ENCODE data around the gene FAM193B. TPM values are rescaled to one million over a fixed set of nuclear protein-coding genes. Genes with fewer than 3 reads are reported as not detected.
A peak's percentile ranks its signal among the peaks of the same experiment; 100 is the strongest.

FAM193B gene
- polyA plus RNA-seq, 3 donors = 1.6 to 216 (median 1.9) TPM

- H3K9me3 Mint-ChIP-seq = peaks cover 0 to 14% (median 0%) of the 10 kb centered on the region in 7 donors
Observed at GRCh38 chr5:177483042-177483441, 71.3 kb downstream of the FAM193B start.

GRCh38 chr5:177482359-177482795, 72.0 kb downstream of the FAM193B start:
- TF ChIP-seq CTCF (IDR thresholded peaks at IDR 0.05) = no peak
- Histone ChIP-seq H3K4me2 (replicated peaks; ENCODE audit: extremely low read depth, low read length, poor library complexity, severe bottlenecking) (no peak overlapping the region), H4K20me1 (ENCODE audit: insufficient read depth, low read length) (peaks cover 32% of the 10 kb centered on the region), H3K36me3 (replicated peaks in 1 of 2; ENCODE audit: control insufficient read depth in 1 of 2, insufficient read depth in 2 of 2, low read length in 2 of 2) (peaks cover 24 to 48% of the 10 kb centered on the region in 2 donors), H3K4me3 (replicated peaks in 1 of 3; ENCODE audit: low read depth in 2 of 3, low read length in 3 of 3) (no peak overlapping the region), H3K4me1 (ENCODE audit: control insufficient read depth in 1 of 2, insufficient read depth in 2 of 2, low read length in 2 of 2) (peaks cover 31 to 32% of the 10 kb centered on the region in 2 donors), H3K9me3 (replicated peaks in 1 of 2; ENCODE audit: control insufficient read depth in 1 of 2, insufficient read depth in 1 of 2, low read length in 2 of 2) (no peaks in the 10 kb centered on the region), H3K9ac (ENCODE audit: insufficient read depth, low read length, poor library complexity, severe bottlenecking) (no peak overlapping the region), H3K27me3 (ENCODE audit: control insufficient read depth in 2 of 2, insufficient read depth in 2 of 2, low read length in 2 of 2) (peaks cover 0 to 3% of the 10 kb centered on the region in 2 donors), H2AFZ (ENCODE audit: insufficient read depth, low read depth, low read length, poor library complexity, severe bottlenecking) (no peak overlapping the region), H3K27ac (ENCODE audit: low read depth in 1 of 2, low read length in 2 of 2) (no peak overlapping the region), H3K79me2 (ENCODE audit: insufficient read depth, low read length) (no peaks in the 10 kb centered on the region)
- H3K36me3 Mint-ChIP-seq = peaks cover 55 to 65% of the 10 kb centered on the region in 2 donors
- no peak for DNase-seq
- peaks cover 0 to 14% (median 0%) of the 10 kb centered on the region in 7 donors for H3K9me3 Mint-ChIP-seq
- peaks cover 15 to 28% (median 19%) of the 10 kb centered on the region in 3 donors for H3K27me3 Mint-ChIP-seq (ENCODE audit: low read depth in 3 of 3)
- H3K4me3 Mint-ChIP-seq = no peak overlapping the region
- H3K4me1 Mint-ChIP-seq = peaks cover 32% of the 10 kb centered on the region
- intact Hi-C loops (cut with micrococcal nuclease) = no loop called here
- H3K27ac Mint-ChIP-seq = no peak overlapping the region
- 98% methylated on average over 5 of the region's 10 CpGs for WGBS (ENCODE audit: insufficient coverage)

More at GRCh38 chr5:177483042-177483441, 71.3 kb downstream of the FAM193B start:
- peak overlapping the region in 1 of 2 donors; percentile 55 for H3K4me3 Mint-ChIP-seq
- H3K27ac Mint-ChIP-seq = no peak overlapping the region
- H3K27me3 Mint-ChIP-seq (ENCODE audit: low read depth in 3 of 3) = peaks cover 15 to 24% (median 16%) of the 10 kb centered on the region in 3 donors
- 96% methylated on average over 4 of the region's 9 CpGs for WGBS (ENCODE audit: insufficient coverage)
- Histone ChIP-seq H3K9me3 (replicated peaks in 1 of 2; ENCODE audit: control insufficient read depth in 1 of 2, insufficient read depth in 1 of 2, low read length in 2 of 2) (no peaks in the 10 kb centered on the region), H3K27ac (ENCODE audit: low read depth in 1 of 2, low read length in 2 of 2) (no peak overlapping the region), H3K4me2 (replicated peaks; ENCODE audit: extremely low read depth, low read length, poor library complexity, severe bottlenecking) (no peak overlapping the region), H4K20me1 (ENCODE audit: insufficient read depth, low read length) (peaks cover 39% of the 10 kb centered on the region), H3K4me1 (ENCODE audit: control insufficient read depth in 1 of 2, insufficient read depth in 2 of 2, low read length in 2 of 2) (peaks cover 26% of the 10 kb centered on the region in 2 donors), H2AFZ (ENCODE audit: insufficient read depth, low read depth, low read length, poor library complexity, severe bottlenecking) (no peak overlapping the region), H3K79me2 (ENCODE audit: insufficient read depth, low read length) (no peaks in the 10 kb centered on the region), H3K36me3 (replicated peaks in 1 of 2; ENCODE audit: control insufficient read depth in 1 of 2, insufficient read depth in 2 of 2, low read length in 2 of 2) (peaks cover 29 to 55% of the 10 kb centered on the region in 2 donors), H3K27me3 (ENCODE audit: control insufficient read depth in 2 of 2, insufficient read depth in 2 of 2, low read length in 2 of 2) (peaks cover 0 to 3% of the 10 kb centered on the region in 2 donors), H3K9ac (ENCODE audit: insufficient read depth, low read length, poor library complexity, severe bottlenecking) (no peak overlapping the region), H3K4me3 (replicated peaks in 1 of 3; ENCODE audit: low read depth in 2 of 3, low read length in 3 of 3) (no peak overlapping the region)
- no peak for TF ChIP-seq CTCF (IDR thresholded peaks at IDR 0.05)
- H3K4me1 Mint-ChIP-seq = peaks cover 26% of the 10 kb centered on the region
- H3K36me3 Mint-ChIP-seq = peaks cover 61 to 69% of the 10 kb centered on the region in 2 donors
- intact Hi-C loops (cut with micrococcal nuclease) = no loop called here
- DNase-seq = no peak

All from CD14-positive monocyte (primary cell).